HL-60 (cell line): ENCODE data around the gene ITGAD.

Experiments used
- DNase-seq, 2 experiments: peaks; one replicate each; pipeline ENCODE4 v3.0.0-alpha.2; 2010 to 2020; ENCODE audit warnings: low read depth in 1 of 2, low spot score in 1 of 2
- H3K27ac ChIP-seq: fragments of 250-450 bp; sonication (Bioruptor Pico); replicated peaks from 2 replicates; pipeline ENCODE4 v1.5.1; 2020; ENCODE audit warnings: mild to moderate bottlenecking, moderate library complexity
- H3K27me3 ChIP-seq: fragments of 250-450 bp; sonication (Bioruptor Pico); 2 replicates; pipeline ENCODE4 v1.5.1; 2021; ENCODE audit warnings: mild to moderate bottlenecking, moderate library complexity; ENCODE audit not compliant: insufficient read depth, poor library complexity, severe bottlenecking
- H3K4me3 ChIP-seq: replicated peaks from 2 replicates; pipeline ENCODE4 v1.5.1; 2011; ENCODE audit warnings: mild to moderate bottlenecking, control low read depth, low read length; ENCODE audit not compliant: insufficient read depth
- GABPA ChIP-seq: IDR thresholded peaks from 2 replicates; pipeline ENCODE4 v1.6.1; 2012; ENCODE audit warnings: low read depth
- POLR2AphosphoS5 ChIP-seq: IDR thresholded peaks from 2 replicates; pipeline ENCODE4 v1.6.1; 2012; ENCODE audit warnings: low read depth
- REST ChIP-seq: IDR thresholded peaks from 2 replicates; pipeline ENCODE4 v1.6.1; 2012; ENCODE audit warnings: low read depth; ENCODE audit not compliant: insufficient replicate concordance
- SPI1 ChIP-seq: IDR thresholded peaks from 2 replicates; pipeline ENCODE4 v1.6.1; 2012; ENCODE audit warnings: low read depth, mild to moderate bottlenecking, borderline replicate concordance
- TF ChIP-seq, protein P1 (sequence below): IDR thresholded peaks from one replicate; pipeline ENCODE4 v1.5.1; 2011; ENCODE audit warnings: low read length, control low read depth, inconsistent platforms; ENCODE audit not compliant: insufficient read depth

Gene ITGAD

DNA sequence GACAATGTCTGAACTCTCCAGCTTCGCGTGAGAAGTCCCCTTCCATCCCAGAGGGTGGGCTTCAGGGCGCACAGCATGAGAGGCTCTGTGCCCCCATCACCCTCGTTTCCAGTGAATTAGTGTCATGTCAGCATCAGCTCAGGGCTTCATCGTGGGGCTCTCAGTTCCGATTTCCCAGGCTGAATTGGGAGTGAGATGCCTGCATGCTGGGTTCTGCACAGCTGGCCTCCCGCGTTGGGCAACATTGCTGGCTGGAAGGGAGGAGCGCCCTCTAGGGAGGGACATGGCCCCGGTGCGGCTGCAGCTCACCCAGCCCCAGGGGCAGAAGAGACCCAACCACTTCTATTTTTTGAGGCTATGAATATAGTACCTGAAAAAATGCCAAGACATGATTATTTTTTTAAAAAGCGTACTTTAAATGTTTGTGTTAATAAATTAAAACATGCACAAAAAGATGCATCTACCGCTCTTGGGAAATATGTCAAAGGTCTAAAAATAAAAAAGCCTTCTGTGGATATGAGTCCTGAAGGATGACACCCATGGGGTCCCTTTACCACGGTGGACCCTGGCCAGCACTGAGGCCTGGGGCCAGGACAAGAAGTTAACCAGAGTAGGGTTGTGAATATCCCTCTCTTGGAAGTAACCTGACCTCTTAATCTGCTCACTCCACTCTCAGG is 10.5 kb upstream of the ITGAD start:
- peak; percentile 20; the same call in 1 of the 2 replicates for TF ChIP-seq SPI1
- TF ChIP-seq GABPA: no peak
- TF ChIP-seq, protein P1, sequence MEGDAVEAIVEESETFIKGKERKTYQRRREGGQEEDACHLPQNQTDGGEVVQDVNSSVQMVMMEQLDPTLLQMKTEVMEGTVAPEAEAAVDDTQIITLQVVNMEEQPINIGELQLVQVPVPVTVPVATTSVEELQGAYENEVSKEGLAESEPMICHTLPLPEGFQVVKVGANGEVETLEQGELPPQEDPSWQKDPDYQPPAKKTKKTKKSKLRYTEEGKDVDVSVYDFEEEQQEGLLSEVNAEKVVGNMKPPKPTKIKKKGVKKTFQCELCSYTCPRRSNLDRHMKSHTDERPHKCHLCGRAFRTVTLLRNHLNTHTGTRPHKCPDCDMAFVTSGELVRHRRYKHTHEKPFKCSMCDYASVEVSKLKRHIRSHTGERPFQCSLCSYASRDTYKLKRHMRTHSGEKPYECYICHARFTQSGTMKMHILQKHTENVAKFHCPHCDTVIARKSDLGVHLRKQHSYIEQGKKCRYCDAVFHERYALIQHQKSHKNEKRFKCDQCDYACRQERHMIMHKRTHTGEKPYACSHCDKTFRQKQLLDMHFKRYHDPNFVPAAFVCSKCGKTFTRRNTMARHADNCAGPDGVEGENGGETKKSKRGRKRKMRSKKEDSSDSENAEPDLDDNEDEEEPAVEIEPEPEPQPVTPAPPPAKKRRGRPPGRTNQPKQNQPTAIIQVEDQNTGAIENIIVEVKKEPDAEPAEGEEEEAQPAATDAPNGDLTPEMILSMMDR: peak; percentile 90
- no peak for TF ChIP-seq REST
- TF ChIP-seq POLR2AphosphoS5: peak; percentile 32; the same call in 1 of the 2 replicates
- Histone ChIP-seq H3K27ac (no peak overlapping the region), H3K27me3 (no peaks in the 10 kb centered on the region), H3K4me3 (no peak overlapping the region)
- peak; percentile 62 to 85 for DNase-seq

DNA sequence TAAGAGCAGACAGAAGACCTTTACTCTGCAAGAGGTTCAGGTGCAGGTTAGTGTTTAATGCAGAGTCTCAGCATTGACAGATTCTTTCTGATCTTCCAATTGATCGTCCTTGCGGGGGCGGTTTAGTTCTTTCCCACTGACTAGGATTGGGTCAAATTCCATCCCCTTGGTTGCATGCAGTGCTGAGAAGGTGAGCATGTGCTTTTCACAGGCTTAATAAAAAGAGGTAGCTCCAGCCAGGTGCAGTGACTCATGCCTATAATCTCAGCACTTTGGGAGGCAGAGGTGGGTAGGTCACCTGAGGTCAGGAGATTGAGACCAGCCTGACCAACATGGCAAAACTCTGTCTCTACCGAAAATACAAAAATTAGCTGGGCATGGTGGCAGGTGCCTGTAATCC is 7.5 kb upstream of the ITGAD start:
- no peak for TF ChIP-seq REST
- DNase-seq: no peak
- Histone ChIP-seq H3K4me3 (no peak overlapping the region), H3K27ac (no peak overlapping the region), H3K27me3 (no peaks in the 10 kb centered on the region)

DNA sequence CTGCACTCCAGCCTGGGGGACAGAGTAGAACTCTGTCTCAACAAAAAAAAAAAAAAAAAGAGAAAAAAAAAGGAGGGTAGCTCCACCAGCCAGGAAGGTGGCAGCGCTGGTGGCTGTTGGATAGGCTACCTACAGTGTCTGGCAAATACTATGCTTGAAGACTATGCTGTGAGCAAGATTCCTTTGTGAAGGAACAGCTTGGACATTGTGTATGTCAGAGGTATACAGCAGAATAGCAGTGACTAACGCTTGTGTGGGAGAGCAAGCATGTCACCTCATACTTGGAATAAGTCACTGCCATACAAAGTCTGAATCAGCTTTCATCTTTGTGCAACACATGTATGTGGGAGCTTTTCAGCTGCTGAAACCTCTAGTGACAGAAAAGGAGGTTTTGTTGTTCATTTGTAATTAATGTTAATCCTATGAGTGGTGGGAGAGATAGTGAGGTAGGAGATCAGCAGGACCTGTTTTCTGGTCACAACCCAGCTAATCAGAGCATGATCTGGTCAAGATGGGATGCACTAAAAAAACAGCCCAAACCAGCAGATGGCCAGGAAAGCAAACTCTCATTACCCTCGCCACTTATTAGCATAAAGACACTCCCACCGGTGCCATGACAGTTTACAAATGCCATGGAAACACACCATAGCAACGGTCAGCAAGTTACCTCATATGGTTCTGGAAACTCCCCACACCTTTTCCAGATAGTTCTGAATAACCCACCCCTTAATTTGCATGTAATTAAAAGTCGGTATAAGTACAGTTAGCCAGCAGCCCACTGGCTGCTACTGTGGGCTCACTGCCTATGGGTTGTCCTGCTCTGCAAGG is 6.8 kb upstream of the ITGAD start:
- Histone ChIP-seq H3K27ac (no peak overlapping the region), H3K27me3 (no peaks in the 10 kb centered on the region), H3K4me3 (no peak overlapping the region)
- no peak for DNase-seq
- TF ChIP-seq, protein P1: no peak
- TF ChIP-seq POLR2AphosphoS5 (no peak), SPI1 (no peak), GABPA (no peak), REST (no peak)
